Peyer's patch (tissue), 4 donors: ENCODE data around the gene RPS6KB2.

Source experiments
- CTCF ChIP-seq, 6 experiments: fragments of 450-650 bp in 4 of 6; fragments of 200-600 bp in 2 of 6; sonication (generic) in 1 of 6; IDR thresholded peaks; one replicate each; pipeline ENCODE4 v1.5.1; 2017 to 2019; ENCODE audit warnings: antibody characterized with exemption in 6 of 6, mild to moderate bottlenecking in 3 of 6, moderate library complexity in 1 of 6
- POLR2A ChIP-seq, 2 donors: fragments of 450-650 bp; IDR thresholded peaks; one replicate each; pipeline ENCODE4 v1.5.1; 2017; ENCODE audit warnings: antibody characterized with exemption in 2 of 2, mild to moderate bottlenecking in 2 of 2, moderate library complexity in 2 of 2

DNA sequence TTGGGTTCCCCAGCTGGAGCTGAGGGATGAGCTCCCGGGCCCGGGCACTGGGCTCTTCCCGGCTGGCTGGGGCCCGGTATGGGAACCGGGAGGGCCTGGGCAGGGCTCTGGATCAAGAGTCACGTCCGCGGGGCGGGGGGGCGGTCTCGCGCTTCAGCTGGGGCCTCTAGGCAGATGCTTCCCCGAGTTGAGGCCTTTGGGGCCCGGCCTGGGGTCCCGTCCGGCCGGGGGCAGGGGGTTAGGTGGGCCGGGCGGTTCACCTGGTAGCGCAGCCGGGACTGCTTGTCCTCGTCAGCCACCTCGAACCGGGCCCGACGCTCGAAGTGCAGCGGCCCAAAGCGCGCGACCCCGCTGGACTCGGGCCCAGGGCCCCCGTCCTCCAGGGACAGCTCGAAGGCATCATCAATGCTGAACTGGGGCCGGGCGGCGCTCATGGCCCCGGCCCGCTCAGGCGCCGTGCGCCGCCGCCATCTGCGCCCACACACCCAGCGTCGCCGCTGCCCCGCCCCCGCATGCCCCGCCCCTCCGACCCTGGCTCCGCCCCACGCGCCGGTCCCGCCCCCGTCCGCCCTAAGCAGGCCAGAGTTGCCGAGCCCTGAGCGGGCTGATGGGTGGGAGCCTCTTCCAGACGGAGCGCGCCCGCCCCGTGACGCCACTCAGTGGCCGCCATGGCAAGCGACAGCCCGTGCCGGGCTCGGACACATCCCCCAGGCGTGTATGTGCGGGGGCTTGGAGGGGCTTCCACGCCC lies 40.6 kb downstream of the RPS6KB2 start, which contains the start of gene TMEM134:
- TF ChIP-seq POLR2A (IDR thresholded peaks at IDR 0.05) (peak; percentile 73 to 78), CTCF (IDR thresholded peaks at IDR 0.05) (peak; percentile 50 to 69 (median 60))
